HG03045 (cell line): ENCODE data around the gene MYOZ2.
A peak's percentile ranks its signal among the peaks of the same experiment; 100 is the strongest.

Source experiments
- ATAC-seq: cut with Tn5 transposase; IDR thresholded peaks from one replicate; pipeline ENCODE4 v1.9.1; 2021; ENCODE audit warnings: mild to moderate bottlenecking, moderate library complexity; ENCODE audit not compliant: unreplicated experiment

The MYOZ2 gene

GRCh38 chr4:119190354-119190753 is 54.7 kb downstream of the MYOZ2 start:
- no peak for ATAC-seq

- no peak for ATAC-seq
Observed at GRCh38 chr4:119191505-119191904, 55.9 kb downstream of the MYOZ2 start.

GRCh38 chr4:119197772-119198212 is 62.2 kb downstream of the MYOZ2 start:
- ATAC-seq = no peak

GRCh38 chr4:119204916-119205315 is 69.3 kb downstream of the MYOZ2 start:
- no peak for ATAC-seq

DNA sequence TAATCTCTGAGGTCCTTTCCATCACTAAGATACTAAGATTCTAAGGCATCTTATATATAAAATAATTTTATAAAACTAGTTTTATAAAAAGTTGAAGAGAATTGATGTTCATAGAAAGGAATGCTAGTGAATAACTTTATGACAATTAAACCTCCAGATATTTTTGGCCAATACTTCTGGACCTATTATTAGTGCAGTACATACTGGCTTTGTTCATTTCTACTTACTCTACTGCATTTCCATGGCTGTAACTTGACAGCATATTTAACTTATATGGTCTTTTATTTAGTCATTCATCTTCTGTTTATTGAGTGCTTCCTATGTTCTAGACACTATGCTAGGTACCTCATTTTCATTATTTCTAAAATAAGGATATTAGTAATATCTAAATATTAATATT is 70.1 kb downstream of the MYOZ2 start:
- no peak for ATAC-seq

DNA sequence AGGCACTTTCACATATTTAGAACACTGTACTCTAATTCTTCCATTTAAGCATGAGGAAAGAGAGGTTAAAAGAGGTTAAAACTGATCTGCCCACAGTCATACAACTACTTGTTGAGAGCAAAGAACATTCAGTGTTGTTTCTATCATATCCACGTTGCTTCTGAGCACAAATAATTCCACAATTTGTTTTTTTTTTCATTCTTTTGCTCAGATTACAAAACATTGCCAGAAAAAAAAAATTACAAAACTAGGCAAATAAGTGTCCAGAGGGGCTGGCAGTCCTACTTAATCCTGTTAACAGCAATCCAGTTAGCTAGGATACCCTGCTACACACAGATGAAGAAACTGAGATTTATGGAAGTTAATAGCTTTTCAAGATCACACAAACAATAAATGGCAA is 70.5 kb downstream of the MYOZ2 start:
- no peak for ATAC-seq

GRCh38 chr4:119207051-119207450 is 71.4 kb downstream of the MYOZ2 start:
- ATAC-seq = no peak

- ATAC-seq = no peak
Observed at GRCh38 chr4:119209077-119209476, 73.4 kb downstream of the MYOZ2 start.

- ATAC-seq = no peak
Observed at GRCh38 chr4:119209586-119209985, 74.0 kb downstream of the MYOZ2 start.

DNA sequence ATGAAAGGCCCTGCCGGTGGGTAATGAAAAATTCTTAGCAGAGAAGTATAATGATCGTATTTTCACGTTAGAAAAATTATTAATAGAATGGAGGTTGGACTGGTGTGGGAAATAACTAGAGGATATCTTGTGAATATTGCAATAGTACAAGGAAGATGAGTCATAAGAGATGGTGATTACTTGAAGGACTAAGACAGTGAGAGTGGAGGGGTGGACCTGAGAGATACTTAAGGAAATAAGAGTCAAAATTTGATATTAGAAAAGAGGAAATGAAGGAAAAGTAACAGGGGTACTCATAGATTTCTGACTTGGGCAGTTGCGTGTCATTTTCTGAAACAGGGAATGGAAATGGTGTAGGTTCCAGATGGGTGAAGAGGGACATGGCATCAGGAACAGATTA is 75.1 kb downstream of the MYOZ2 start:
- no peak for ATAC-seq

- ATAC-seq = peak; percentile 3
Observed at GRCh38 chr4:119211867-119212233, 76.2 kb downstream of the MYOZ2 start.

DNA sequence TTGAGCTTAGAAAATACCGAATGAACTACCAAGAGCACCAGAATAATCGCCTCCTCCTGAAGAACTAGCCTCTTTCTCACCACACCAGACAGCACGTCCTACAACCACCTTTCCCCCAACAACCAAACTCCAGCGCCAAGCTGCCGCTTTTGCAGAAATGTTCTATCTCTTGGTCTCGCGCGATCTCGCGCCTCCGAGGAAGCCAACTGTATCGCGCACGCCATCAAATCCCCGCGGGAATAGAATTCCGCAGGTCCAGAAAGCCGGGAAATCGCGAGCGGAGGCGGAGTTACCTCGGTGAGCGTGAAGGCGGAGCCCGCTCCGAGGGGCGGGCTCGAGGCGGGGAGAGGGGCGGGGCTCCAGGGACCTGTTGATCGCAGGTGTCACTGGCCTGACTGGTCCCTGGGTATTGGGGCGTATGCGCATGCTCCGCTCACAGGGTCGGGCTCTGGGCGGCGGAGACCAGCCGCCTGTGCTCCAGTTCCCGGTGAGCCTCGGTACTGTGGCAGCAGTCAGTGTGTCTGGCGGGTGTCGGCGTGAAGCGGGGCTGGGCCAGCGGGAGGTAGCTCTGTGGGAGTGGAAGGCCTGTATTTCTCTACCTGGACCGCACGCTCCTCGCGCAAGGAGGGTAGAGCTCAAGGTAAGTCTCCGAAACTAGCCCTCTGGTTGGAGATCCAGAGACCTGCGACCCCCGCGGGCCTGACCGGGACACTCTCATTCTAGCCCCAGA is 76.8 kb downstream of the MYOZ2 start, which contains the start of gene USP53:
Gene USP53, plus strand, starts transcription at position 480 of the 730 bp plus-strand sequence. CDS start 27,047 bp downstream, outside the sequence.
- peak; percentile 96 for ATAC-seq

GRCh38 chr4:119212964-119213606 is 77.5 kb downstream of the MYOZ2 start:
- peak; percentile 61 for ATAC-seq

GRCh38 chr4:119218093-119218492 is 82.5 kb downstream of the MYOZ2 start:
- ATAC-seq = no peak

GRCh38 chr4:119221412-119221811 is 85.8 kb downstream of the MYOZ2 start:
- no peak for ATAC-seq

GRCh38 chr4:119227690-119228089 is 92.1 kb downstream of the MYOZ2 start:
- ATAC-seq = no peak

GRCh38 chr4:119228406-119228805 is 92.8 kb downstream of the MYOZ2 start:
- ATAC-seq = no peak

GRCh38 chr4:119229908-119230687 is 94.5 kb downstream of the MYOZ2 start:
- no peak for ATAC-seq

GRCh38 chr4:119231491-119231890 is 95.9 kb downstream of the MYOZ2 start:
- ATAC-seq = no peak

DNA sequence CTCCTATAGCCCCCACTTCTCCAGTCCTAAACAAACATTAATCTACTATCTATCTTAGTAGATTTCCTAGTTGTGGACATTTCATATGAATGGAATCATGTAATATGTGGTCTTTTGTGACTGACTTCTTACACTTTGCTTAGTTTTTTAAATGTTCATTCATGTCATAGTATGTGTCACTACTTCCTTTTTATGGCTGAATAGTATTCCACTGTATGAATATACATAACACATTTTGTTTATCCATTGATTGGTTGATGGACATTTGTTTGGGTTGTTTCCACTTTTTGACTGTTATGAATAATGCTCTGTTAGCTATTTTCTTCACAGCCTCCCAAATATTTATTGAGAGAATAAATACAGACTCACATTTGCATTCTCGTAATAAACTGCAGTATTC is 96.7 kb downstream of the MYOZ2 start:
- no peak for ATAC-seq

DNA sequence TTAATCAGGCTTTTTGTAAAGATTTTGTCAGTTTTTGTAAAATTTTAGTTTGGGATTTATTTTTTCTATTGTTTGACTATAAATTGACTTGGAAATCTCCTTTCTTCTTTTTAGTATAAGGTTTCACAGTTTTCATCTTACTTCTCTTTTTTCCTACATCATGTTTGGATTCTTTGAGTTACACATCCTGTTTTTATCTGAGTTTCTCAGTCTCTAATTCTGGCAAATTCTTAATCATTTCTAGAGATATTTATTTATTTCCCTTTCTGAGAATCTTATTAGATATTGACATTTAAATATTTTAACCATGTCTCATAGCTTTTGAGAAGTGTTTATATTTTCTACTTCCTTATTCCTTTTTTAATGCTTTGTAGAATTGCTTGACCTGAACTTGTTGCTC is 97.6 kb downstream of the MYOZ2 start:
- ATAC-seq = no peak

- no peak for ATAC-seq
Observed at GRCh38 chr4:119233750-119234149, 98.1 kb downstream of the MYOZ2 start.
